Cardiac fibroblast (primary cell): Measurements from ENCODE around the gene NLGN4X.

ENCODE experiments used
- DNase-seq, 2 donors: peaks; one replicate each; pipeline versions ENCODE4 v3.0.0 to v3.0.0-alpha.2; 2010; ENCODE audit warnings: low read depth in 2 of 2
- H3K4me3 ChIP-seq, 2 donors: replicated peaks in 1 of 2; 1 replicate in 1 of 2; 2 replicates in 1 of 2; pipeline ENCODE4 v1.5.1; 2011; ENCODE audit warnings: low read depth in 2 of 2, low read length in 2 of 2, mild to moderate bottlenecking in 2 of 2, moderate library complexity in 1 of 2
- CTCF ChIP-seq: IDR thresholded peaks from one replicate; pipeline ENCODE4 v1.5.1; 2011; ENCODE audit warnings: low read depth, mild to moderate bottlenecking, low read length, inconsistent platforms

The NLGN4X gene

GRCh38 chrX:6203462-6204215 is 25.0 kb downstream of the NLGN4X start:
- DNase-seq: no peak
- TF ChIP-seq CTCF: no peak
- no peak overlapping the region for H3K4me3 ChIP-seq

DNA sequence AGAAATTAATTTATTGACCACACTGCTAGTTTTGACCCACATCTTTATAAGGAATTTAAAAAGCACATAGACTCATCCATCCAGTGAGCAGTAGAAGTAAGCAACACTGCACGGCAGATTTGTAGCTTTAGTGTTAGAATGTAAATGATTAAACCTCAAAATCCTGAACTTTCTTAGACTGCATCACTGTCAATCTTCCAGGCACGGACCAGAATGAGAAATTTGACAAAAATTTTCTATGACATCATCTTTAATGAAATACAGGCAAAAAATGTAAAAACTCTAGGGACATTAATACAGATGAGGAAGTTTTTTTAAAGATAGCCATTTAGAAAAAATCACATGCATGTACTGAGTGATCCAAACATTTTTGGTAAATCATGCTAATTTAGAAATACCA is 29.2 kb downstream of the NLGN4X start:
- no peak overlapping the region for H3K4me3 ChIP-seq
- TF ChIP-seq CTCF: no peak
- no peak for DNase-seq

- no peak for DNase-seq
- no peak overlapping the region for H3K4me3 ChIP-seq
- TF ChIP-seq CTCF: no peak
These were observed 41.4 kb downstream of the NLGN4X start for GRCh38 chrX:6187256-6187655.

DNA sequence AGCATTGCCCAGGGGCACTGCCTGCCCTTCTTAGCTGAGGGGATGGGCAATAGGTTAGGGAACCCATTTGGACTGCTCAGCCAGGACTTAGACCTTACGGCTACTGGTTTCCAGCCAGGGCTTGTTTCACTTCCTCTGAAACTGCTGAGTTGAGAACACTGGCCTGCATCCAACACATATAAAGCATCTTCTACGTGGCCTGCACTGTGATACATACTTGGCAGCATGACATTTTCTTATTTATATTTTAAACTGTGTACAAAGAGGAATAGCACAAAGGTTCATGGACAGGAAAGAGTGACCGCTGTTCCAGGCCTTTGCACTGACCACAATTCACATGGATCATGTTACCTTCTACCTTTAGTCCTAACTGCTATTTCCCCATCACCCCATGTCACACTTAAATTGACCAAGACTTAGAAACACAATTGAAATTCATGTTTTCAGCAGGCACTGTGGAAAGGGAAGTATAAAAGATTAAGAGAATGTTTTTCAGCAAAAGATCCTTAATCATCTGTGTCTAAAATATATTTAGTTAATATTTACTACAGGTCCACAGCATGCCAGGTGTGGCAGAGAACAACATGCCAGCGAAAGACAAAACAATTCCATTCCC is 43.7 kb downstream of the NLGN4X start:
- TF ChIP-seq CTCF: no peak
- H3K4me3 ChIP-seq: no peak overlapping the region
- peak; percentile 0 for DNase-seq

- no peak for DNase-seq
- H3K4me3 ChIP-seq: no peak overlapping the region
- no peak for TF ChIP-seq CTCF
These were observed 52.8 kb downstream of the NLGN4X start for GRCh38 chrX:6175914-6176313.

GRCh38 chrX:6170424-6170823 is 58.2 kb downstream of the NLGN4X start:
- DNase-seq: no peak
- no peak for TF ChIP-seq CTCF
- no peak overlapping the region for H3K4me3 ChIP-seq
